Measurements from ENCODE around the gene PACC1.
A peak's percentile ranks its signal among the peaks of the same experiment; 100 is the strongest.

PACC1 gene

DNA sequence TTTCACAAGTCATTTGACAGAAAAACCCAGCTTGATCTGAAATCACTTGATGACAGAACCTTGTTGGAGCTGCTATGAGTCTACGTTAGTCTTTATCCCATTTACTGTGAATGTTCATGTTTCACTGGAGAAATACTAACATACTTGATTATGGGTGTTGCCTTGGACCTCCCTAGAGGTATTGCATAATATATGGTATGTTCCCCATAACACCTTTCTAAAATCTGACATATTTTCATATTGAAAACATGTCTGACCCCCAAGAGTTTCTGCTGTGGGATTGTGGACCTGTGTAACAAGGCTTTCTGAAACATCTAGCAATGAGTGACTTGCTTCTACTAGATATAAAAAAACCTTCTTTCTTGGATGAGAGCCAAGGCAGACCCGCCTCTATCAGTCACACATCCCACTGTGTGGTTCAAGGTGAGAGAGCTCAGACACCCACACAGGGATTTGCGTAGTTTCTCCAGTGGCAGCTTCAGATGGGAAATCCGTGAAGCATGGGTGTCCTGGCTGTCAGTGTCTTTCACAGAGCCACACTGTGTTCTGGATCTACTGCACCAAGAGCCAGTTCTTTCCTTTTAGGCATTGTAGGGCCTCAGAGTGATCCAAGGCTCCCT lies 22.6 kb upstream of the PACC1 start:
- no peak for DNase-seq

DNA sequence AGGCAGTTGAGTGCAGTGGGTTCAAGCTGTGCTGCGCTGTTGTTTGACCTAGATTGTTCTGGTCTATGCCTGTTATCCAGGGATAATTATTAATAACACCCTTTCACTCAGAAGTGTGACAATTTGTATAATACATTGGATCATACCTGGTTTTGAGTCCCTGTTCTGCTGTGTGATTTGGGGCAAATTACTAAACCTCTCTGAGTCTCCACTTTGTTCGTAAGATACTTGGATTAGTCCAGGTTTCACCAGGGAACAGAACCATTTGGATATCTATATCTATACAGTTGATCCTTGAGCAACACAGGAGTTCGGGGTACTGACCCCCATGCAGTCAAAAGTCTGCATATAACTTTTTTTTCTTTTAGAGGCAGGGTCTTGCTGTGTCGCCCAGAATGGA lies 20.3 kb upstream of the PACC1 start:
- no peak for DNase-seq

DNA sequence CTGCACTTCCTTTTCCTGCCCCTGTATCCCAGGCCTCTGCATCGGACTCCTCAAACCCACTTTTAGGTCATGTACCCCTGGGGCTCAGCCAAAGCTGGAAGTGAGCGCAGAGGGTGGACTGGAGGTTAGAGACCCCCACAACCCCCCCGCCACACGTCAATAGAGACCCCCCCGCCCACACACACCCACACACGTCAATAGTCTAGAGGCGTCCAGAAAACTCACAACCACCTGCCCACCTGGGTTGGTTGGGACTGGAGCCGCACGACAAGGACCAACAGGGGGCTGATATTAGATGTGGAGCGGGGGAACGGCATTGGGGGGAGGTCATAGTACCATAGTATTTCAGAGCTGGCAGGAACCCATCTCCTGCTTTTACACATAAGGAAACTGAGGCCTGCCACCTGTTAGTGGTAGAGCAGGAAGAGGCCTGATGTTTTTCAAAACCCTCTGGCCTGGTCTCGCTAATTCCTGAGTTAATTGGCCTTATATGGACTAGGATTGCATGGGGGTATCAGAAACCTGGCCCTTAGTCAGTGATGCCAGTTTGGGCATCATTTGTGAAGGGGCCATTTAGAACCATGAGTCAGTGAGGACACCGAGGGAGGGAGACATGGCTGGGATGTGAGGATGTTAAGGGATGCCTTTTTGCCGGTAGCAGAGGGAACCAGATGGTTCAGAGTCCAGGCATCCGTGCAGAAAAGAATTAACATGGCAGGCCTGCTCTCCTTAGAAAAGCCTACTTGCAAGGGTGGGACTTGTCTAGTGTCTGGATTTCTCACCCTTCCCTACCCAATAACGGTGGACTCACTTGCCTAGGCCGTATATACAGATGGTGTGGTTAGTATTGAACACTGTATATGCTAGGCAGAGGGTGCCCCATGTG lies 19.1 kb upstream of the PACC1 start:
- DNase-seq = no peak

DNA sequence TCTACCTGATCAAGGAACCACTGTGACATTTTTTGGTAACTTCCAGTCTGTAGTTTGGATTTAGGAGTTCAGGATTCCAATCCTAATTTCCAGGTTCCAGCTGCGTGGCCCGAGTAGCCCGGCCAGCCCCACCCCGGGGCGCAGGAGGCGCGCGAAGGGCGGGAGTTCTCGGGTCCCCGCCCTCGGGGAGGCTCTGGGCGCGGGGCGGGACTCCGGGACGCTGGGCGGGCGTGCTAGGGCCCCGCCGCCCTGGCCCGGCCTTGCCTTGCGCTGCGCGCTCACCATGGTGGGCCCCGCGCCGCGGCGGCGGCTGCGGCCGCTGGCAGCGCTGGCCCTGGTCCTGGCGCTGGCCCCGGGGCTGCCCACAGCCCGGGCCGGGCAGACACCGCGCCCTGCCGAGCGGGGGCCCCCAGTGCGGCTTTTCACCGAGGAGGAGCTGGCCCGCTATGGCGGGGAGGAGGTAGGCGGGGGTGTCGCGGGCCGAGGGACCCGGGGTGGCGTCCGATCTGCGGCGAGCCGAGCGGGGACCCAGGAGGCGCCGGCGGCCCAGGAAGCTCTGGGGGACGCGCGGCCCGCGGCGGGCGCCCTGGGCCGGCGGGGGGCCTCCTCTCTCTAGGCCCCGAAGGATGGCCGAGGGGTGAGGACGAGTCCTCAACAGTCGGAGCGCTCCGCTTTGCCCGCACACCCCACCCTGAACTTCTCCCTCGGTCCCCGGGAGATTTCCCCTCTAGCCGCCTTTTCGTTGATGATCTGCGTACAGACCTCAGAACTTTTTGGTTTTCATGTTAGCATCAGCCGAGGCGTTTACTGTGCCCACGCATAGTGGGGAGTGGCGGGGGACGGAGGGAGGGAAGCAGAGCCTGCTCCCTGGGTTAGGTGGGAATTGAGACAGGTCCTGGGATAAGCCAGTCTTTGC lies 18.2 kb upstream of the PACC1 start, which contains the start of gene NENF:
TSS of gene NENF (plus strand) at position 260 of the 916 bp plus-strand sequence. CDS start at position 284, 24 bp downstream.
- DNase-seq = peak; percentile 80

DNA sequence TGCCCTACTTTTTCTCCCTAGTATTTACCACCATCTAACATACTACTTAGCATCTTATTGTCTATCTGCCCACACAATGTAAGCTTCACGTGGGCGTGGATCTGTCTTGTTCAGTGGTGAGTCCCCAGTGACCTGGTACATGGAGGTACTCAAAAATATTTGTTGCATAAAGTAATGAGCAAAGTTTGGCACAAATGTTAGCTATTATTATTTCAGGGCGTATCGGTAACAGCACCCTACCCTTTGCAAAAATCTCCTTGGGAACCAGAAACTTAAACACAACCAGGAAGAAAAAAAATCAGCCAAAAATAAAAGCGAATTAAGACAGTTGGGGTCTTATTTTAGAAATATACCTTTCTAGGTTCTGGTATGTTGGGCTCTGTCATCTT lies 17.6 kb upstream of the PACC1 start:
- DNase-seq = no peak

DNA sequence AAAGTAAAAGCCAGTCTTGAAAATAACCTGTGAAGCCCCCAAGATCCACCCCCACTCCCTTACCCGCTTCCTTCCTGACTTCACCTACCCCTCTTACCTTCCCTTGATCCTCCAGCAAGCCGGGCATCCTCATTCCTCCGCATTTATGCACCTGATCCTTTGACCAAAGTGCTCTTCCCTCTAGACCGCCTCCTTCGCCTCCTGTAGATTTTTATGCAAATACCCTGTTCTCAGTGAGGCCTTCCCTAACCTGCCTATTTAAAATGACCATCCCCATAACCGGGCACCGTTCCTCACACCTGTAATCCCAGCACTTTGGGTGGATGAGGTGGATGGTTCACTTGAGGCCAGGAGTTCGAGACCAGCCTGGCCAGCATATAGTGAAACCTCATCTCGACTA lies 17.0 kb upstream of the PACC1 start:
- DNase-seq = no peak

DNA sequence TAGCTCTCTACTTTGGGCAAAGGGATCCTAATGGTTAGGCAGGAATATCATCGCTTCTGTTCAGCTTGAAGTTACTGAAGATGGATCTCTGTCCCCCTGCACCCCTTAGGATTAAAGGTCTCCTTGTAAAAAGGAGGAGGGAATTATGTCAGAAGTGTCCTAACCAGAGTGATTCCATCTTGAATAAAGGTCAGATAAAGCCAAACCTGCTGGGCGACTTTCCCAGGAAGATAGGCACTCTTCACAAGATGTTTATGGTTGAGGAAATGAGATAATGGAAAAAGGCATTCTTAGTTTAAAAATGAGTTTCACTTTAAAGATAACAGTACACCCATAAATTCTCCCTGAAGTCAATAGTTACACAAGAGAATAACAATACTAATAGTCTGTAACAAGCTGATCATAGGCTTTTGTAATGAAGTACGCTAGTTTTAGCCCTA lies 16.3 kb upstream of the PACC1 start:
- no peak for DNase-seq

DNA sequence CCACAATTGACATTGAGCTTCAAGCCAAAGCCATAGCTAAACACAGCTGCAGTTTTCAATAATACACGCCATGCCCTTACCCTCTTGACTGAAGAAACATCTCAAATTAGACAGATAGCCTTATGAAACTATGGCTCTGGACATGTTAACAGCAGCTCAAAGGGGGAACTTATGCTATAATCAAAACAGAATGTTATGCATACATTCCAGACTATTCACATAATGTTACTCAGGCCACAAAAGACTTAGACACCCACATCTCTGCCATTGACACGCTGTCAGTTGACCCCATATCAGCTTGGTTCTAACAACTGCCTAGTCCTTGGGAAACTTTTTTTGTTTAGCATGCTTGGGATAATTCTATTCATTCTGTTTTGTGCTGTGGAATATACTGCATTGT lies 15.7 kb upstream of the PACC1 start:
- DNase-seq = peak; percentile 44

DNA sequence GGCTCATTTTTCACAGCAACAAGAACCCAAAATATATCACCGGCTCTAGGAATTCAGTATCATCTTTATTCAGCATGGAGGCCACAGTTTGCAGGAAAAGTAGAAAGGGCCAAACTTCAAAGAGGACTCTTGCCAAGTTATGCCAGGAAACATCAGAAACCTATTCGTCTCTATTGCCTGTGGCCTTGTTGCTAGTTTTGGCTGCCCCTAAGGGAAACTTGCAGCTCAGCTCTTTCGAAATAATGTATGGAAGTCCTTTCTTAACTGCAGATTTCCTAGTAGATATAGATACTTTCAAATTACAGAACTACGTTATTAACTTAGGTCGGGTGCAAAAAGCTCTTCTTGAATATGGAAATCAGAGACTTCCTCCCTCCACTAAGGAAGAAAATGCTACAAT lies 13.8 kb upstream of the PACC1 start:
- no peak for DNase-seq

DNA sequence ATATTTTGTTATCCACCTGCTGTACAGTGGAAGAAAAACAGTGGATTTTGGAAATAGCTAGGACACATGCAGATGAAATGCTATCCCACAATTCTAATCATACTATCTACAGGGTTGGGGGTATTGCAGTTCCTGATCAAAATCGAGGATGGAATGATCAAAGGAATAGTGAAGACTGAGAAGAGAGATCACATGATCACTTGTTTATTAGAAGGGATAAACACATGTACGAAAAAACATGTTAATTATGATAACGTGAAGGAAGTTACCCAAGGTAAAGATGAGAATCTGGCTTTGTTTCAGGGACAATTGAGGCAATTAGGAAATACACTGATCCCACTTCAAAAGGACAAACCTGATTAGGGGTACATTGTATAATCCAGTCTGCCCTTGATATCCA lies 9.2 kb upstream of the PACC1 start:
- no peak for DNase-seq

DNA sequence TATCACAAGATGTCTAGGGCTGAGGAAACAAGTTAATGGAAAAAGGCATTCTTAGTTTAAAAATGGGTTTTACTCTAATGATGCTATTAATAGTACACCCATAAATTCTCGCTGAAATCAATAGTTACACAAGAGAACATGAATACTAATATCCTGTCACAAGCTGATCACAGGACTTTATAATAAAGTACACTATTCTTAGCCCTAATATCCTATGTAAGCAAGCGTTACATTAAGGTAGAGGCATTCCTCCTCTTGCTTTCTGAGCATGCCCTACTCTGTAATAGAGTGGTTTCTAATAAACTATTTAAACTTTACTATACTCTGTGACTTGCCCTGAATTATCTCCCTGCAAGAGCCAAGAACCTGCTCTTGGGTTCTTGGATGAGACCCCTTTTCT lies 6.5 kb upstream of the PACC1 start:
- DNase-seq = no peak

DNA sequence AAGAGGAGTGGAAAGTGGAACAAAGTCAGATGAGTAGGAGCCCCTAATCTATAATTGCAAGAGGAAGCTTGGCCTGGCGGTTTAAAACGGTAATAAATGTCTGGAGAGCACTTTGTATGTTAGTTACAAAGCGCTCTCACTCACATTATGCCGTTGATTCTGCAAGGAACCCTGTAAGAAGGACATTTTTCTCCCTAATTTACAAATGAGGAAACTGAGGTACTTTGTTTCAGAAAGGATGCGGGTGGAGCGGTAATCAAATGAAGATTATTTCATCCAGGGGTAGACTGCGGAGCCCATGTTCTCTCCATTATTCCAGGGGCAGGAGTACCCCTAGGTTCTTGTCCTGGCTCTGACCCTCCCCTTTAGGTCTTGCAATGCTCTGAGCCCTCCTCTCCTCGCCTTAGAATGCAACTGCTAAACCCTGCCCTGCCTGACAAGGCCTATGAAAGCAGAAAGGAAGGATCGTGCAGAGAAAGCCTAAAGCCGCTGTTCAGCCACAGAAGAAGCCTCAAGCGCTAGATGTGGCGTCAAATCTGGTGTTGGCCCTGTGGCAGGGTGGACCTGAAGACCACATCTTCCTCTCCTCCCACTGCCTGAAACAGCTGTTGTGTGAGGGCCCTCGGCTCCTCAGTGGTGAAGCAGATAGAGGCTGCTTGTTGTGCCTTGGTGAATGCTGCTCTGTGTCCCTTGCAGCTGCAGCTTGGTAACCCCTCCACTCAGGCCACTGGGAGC lies 588 bp upstream of the PACC1 start:
- no peak for DNase-seq

DNA sequence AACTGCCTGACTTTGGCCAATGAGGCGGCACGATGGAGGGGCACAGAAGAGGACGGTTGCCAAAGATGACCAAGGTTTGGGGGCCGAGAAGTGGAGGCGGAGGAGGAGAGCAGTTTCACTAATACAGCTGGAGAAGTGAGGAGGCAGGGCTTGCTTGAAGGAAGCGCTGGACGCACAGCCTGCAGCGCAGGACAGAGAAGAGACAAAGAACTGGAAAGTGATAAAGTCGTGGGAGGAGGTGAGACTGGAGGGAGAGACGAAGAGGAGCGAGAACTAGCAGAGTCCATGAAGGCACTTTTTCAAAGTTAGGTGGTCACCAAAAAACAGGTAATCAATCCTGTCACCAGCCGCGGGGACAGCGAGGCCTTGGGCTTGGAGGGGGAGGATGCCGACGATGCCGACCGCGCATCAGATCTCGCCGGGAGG lies 771 bp downstream of the PACC1 start:
- DNase-seq = no peak

DNA sequence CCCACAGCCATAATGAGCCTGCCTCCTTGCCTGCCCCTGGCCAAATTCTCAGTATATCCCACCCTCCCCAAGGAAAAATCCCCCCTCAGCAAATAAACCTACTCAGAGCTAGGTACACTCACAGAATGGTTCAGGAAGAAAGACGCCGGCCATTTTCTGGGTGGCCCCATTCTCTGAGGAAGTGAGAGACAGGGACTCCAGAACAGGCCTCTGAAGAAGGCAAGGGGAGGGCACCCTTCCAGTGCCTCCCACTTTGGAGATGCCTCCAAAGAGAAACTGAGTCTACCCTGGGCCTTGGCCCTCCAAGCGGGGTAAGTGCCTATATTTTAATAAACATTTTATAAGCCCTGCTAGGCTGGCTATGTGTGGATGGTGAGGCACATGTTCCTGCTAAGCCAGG lies 2.3 kb downstream of the PACC1 start:
- DNase-seq = no peak

DNA sequence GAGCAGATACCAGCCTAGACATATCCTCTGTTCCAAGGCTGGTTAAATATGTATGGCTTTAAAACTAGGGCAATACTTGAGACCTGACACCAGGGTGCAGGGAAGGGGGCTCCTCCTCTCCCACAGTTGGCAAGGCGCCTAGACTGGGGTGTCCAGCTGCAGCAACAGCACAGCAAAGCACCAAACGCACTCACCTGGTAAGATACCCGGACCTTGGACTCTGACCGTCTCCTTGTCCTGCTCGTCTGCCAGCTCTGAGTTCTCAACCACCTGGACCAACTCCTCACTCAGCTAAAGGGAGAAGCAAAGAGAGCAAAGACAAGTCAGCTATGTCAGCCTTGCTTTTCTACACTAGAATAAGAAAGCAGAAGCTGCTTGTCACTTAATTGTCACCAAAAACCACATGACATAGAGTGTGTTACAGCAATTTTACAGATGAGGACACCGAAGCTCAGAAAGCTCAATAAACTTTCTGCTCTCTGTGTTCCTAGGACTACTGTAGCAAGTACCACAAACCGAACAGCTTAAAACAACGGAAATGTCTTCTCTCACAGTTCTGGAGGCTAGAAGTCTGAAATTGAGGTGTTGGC lies 4.4 kb downstream of the PACC1 start:
- DNase-seq = no peak

DNA sequence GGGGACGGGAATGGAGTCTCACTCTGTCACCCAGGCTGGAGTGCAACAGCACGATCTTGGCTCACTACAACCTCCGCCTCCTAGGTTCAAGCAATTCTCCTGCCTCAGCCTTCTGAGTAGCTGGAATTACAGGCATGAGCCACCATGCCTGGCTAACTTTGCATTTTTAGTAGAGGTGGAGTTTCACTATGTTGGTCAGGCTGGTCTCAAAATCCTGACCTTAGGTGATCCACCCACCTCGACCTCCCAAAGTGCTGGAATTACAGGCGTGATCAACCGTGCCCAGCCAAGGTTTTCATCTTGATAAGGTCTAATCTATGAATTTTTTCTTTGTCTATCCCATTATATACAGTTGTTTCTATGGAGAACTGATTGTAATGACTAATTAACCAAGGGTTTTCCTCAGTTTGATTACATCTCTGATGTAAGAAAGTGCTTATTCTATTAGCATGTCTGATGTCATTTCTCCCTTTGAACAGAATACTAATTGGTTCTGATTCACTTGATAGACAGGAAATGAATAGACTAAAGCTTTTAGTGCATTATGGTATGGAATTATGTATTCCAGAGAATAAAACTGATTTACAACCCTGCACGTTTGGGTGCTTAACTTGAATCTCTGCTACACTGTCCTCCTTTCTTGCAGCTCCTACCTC lies 11.9 kb downstream of the PACC1 start:
- DNase-seq = no peak

DNA sequence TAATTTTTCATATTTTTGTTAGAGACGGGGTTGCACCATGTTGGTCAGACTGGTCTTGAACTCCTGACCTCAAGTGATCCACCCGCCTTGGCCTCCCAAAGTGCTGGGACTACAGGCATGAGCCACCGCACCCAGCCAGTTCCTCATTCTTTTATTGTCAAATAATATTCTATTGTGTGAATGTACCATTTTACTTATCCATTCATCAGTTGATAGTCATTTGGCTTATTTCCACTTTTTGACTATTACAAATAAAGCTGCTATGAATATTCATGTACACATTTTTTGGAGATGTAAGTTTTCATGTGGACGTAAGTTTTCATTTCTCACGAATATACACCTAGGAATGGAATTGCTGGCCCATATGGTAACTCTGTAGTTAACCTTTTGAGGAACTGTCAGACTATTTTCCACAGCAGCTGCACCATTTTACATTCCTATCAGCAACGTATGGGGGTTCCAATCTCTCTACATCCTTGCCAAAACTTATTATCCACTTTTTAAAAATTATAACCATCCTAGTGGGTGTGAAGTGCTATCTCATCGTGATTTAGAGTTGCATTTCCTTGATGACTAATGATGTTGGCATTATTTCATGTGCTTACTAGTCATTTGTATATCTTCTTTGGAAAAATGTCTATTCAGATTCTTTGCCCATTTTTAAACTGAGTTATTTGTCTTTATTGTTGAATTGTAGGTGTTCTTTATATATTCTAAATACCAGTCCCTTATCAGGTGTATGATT lies 12.7 kb downstream of the PACC1 start:
- peak; percentile 51 for DNase-seq

DNA sequence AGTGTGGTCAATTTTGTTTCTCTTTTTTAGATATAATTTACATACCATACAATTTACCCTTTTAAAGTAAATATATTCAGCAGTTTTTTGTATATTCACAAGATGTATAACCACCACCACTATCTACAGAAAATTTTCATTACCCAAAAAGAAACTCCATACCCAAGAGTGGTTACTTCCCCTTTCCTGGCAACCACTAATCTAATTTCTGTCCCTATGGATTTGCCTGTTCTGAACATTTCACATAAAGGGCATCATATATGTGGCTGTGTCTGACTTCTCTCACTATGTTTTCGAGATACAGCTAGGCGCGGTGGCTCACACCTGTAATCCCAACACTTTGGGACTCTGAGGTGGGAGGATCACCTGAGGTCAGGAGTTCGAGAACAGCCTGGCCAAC lies 13.6 kb downstream of the PACC1 start:
- DNase-seq = no peak

DNA sequence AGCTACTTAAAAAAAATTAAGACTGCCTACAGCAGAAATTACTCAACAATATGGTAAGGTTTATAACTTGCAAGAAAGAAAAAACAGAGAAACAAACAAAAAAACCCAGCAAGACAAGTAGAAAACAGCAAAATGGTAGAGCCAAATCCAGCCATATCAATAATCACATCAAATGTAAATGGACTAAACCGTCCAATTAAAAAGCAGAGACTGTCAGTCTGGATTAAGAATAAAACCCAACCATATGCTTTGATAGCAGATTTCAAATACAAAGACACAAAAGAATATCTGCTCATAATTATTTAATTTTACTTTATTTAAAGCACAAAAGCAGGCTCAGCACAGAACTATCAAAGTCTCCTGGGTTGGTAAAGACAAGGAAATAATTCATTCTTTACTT lies 17.5 kb downstream of the PACC1 start:
- no peak for DNase-seq

DNA sequence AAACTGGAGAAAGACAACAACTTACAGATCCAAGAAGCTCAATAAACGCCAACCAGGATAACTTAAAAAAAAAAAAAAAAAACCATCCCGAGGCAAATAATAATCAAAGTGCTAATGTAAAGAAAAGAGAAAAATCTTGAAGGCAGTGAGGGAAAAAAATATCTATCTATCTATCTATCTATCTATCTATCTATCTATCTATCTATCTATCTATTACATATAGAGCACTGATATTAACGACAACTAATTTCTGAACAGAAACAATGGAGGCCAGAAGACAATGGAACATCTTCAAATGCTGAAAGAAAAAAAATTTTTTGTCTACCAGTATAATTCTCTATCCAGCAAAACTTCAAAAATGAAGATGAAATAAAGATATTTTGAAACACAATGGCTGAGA lies 18.0 kb downstream of the PACC1 start:
- no peak for DNase-seq

All from fibroblast of skin of right quadriceps (primary cell).